Mesodermal cell (in vitro differentiated cells): ENCODE data around the gene IGSF8. TPM values are rescaled to one million over a fixed set of nuclear protein-coding genes. Genes with fewer than 3 reads are reported as not detected.

Source experiments
- H3K27ac ChIP-seq: 2 replicates; pipeline ENCODE4 v1.7.0; 2013; ENCODE audit warnings: mild to moderate bottlenecking, low read depth, low read length, moderate library complexity; ENCODE audit not compliant: severe bottlenecking
- H3K36me3 ChIP-seq: 2 replicates; pipeline ENCODE4 v1.7.1; 2013; ENCODE audit warnings: mild to moderate bottlenecking, low read length, moderate library complexity; ENCODE audit not compliant: control insufficient read depth, insufficient read depth
- H3K4me1 ChIP-seq: one replicate; pipeline ENCODE4 v1.7.1; 2013; ENCODE audit warnings: mild to moderate bottlenecking, low read length; ENCODE audit not compliant: insufficient read depth, control insufficient read depth, poor library complexity, severe bottlenecking
- H3K4me3 ChIP-seq: 2 replicates; pipeline ENCODE4 v1.7.0; 2013; ENCODE audit warnings: low read length, control low read depth, mild to moderate bottlenecking; ENCODE audit not compliant: insufficient read depth, poor library complexity, severe bottlenecking; ENCODE audit errors: extremely low read depth
- H3K9me3 ChIP-seq: 2 replicates; pipeline ENCODE4 v1.7.1; 2013; ENCODE audit warnings: mild to moderate bottlenecking, low read length, moderate library complexity; ENCODE audit not compliant: control insufficient read depth
- WGBS, 2 experiments: methylation state at CpG; one replicate each; pipeline ENCODE4 v1.1.5; 2013; ENCODE audit warnings: missing lambda C conversion rate in 2 of 2; ENCODE audit not compliant: insufficient coverage in 2 of 2; 5-methylcytosine and 5-hydroxymethylcytosine counted together
- polyA plus RNA-seq, 2 experiments: library from polyadenylated mRNA; stranded (reverse); fragments of 50-300 nt; gene quantifications; one replicate each; pipeline ENCODE4 v1.2.3, GENCODE V29; 2013

IGSF8 gene, protein sequence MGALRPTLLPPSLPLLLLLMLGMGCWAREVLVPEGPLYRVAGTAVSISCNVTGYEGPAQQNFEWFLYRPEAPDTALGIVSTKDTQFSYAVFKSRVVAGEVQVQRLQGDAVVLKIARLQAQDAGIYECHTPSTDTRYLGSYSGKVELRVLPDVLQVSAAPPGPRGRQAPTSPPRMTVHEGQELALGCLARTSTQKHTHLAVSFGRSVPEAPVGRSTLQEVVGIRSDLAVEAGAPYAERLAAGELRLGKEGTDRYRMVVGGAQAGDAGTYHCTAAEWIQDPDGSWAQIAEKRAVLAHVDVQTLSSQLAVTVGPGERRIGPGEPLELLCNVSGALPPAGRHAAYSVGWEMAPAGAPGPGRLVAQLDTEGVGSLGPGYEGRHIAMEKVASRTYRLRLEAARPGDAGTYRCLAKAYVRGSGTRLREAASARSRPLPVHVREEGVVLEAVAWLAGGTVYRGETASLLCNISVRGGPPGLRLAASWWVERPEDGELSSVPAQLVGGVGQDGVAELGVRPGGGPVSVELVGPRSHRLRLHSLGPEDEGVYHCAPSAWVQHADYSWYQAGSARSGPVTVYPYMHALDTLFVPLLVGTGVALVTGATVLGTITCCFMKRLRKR
- 30.4 TPM for polyA plus RNA-seq (2013, experiment 1 of 2)
- 25.2 TPM for polyA plus RNA-seq (2013, experiment 2 of 2)

DNA sequence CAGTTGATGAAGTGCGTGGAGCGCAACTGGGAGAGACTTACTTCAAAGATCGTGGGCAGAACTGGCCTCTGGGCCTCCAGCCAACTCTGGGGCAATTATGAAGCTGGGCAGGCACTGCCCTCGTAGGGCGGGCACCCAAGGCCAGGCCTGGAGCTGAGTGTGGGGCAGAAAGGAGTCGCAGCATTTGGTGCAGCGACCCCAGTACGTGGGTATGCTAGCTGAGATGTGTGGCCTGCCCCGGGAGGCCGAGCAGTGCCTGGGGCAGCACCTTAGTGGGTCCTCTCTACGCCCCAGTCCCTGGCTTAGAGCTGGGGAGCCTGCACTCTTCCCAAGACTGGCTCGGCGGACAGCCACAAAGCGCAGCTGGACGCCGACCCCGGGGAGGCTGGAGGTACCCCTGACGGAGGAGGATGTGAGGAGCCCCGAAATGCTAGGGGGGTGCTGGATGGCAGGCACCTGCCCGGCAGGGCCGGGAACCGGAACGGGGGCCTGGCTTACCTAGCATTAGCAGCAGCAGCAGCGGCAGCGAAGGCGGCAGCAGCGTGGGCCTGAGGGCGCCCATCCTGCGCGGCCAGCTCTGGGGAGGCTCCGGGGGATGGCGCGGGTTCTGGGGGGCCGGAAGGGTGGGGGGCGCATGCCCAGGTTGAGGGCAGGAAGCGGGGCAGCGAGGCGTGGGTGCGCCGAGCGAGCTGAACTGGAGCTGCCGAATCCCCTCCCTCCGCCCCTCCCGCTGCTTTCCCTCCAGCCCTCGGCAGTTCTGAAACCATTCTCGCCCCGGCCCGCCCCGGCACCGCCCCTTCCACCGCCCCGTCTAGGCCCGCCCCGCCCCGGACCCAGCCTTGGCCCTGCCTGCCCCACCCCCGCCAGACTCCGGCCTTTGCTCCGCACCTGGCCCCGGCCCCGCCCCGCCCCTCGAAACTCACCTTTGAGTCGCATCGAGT, at the start of gene IGSF8:
Gene IGSF8, minus strand, starts transcription at position 709 of the 941 bp plus-strand sequence. Its CDS starts 147 bp downstream, at position 562.
- Histone ChIP-seq H3K4me3 (peak within 1 kb of the TSS; percentile 65), H3K4me1 (peaks cover 27% of the 10 kb centered on the region), H3K27ac (peak within 1 kb of the TSS; percentile 49), H3K36me3 (no peaks in the 10 kb centered on the region), H3K9me3 (no peaks in the 10 kb centered on the region)
- WGBS, 2 experiments = 12 to 13% methylated on average over 32 of the region's 64 CpGs

DNA sequence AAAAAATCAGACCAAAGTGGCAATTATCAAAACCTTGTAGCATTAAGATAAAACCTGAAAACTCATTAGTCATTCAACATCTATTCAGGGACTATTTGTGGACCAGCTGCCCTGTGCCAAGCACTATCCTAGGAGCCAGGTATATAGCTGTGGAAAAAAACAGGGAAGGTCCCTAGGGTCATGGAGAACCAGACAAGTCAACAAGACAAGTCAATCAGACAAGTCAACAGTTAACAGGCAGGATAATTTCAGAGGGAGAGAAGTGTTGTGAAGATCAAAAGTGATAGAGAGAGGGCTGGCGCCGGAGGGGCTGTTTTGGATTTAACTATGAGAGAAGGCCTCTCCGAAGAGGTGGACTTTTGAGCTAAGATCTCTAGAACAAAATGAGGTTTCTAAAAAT, 49.7 kb upstream of the IGSF8 start:
- WGBS, 2 experiments = 90 to 100% methylated on average over 1 to 3 of the region's 3 CpGs

DNA sequence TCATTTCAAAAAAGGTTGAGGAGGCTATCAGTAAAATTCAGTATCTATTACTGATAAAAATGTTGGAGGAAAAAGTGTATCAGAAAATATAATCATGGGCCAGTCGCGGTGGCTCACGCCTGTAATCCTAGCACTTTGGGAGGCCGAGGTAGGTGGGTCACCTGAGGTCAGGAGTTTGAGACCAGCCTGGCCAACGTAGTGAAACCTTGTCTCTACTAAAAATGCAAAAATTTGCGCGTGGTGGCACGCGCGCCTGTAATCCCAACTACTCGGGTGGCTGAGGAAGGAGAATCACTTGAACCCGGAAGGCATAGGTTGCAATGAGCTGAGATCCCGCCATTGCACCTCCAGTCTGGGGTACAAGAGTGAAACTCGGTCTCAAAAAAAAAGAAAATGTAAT, 47.7 kb upstream of the IGSF8 start:
- Histone ChIP-seq H3K36me3 (no peaks in the 10 kb centered on the region), H3K9me3 (no peaks in the 10 kb centered on the region), H3K4me3 (no peak overlapping the region), H3K4me1 (no peaks in the 10 kb centered on the region), H3K27ac (no peak overlapping the region)
- 93 to 95% methylated on average over 12 to 13 of the region's 14 CpGs for WGBS, 2 experiments

More for the DNA sequence above, 49.7 kb upstream of the IGSF8 start:
- Histone ChIP-seq H3K4me1 (no peaks in the 10 kb centered on the region), H3K27ac (no peak overlapping the region), H3K36me3 (no peaks in the 10 kb centered on the region), H3K4me3 (no peak overlapping the region), H3K9me3 (no peaks in the 10 kb centered on the region)

DNA sequence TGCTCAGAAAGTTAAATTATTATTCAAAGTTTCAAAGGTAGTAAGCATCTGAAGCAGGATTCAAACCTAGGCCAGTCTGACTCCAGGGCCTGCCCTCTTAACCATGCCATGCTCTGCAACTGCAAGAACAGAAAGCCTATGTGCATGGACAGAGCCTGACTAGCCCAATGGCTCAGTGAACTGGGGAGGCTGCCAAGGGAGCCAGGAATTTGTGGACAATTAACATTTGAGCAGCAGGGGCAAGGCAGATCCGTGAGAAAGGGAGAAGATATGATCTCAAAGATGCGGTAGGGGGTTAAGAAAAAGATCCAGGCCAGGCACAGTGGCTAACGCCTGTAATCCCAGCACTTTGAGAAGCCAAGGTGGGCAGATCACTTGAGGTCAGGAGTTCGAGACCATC, 46.5 kb upstream of the IGSF8 start:
- 58 to 67% methylated on average over 3 of the region's 4 CpGs for WGBS, 2 experiments
- Histone ChIP-seq H3K9me3 (no peaks in the 10 kb centered on the region), H3K27ac (no peak overlapping the region)

DNA sequence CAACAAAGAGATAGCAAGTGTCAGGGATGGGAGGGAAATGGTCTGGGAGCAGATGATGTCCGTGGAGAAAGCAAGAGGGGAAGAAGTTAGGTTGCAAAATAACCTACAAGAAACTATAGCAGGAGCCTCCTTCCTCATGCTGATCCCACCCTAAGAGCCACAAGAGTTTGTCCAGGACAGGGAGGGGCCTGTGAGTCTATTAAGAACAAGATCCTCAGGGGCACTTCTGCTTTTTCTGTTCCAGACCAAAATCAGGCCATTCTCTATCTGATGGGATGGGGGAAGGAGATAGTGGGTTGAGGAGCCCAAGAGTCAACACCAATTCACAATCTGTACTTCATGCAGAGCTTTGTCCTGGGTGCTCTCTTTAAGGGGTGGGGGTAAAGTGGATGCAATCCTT, 45.3 kb upstream of the IGSF8 start:
- no CpG with 5 or more reads among the region's 1 CpG for WGBS, 2 experiments
- Histone ChIP-seq H3K27ac (no peak overlapping the region), H3K4me1 (no peaks in the 10 kb centered on the region), H3K36me3 (no peaks in the 10 kb centered on the region), H3K9me3 (no peaks in the 10 kb centered on the region), H3K4me3 (no peak overlapping the region)

More for the DNA sequence above, 46.5 kb upstream of the IGSF8 start:
- Histone ChIP-seq H3K4me3 (no peak overlapping the region), H3K36me3 (no peaks in the 10 kb centered on the region), H3K4me1 (no peaks in the 10 kb centered on the region)

DNA sequence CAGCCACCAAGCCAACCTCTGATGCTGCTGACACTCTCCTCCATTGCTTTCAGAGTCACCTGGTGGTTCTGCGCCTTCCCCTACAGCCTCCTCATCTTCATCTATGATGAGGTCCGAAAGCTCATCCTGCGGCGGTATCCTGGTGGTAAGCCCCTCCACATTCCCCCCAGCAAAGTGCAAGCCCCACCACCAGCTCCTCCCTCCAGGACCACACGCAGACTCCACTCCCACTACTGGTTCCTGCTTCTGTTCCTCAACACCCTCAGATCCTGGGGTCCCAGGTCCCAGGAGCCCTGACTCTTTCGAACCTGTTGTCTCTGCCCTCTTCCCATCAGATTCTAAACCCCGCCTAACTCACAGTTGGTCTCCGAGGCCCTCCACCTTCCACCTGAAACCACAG, 41.4 kb upstream of the IGSF8 start:
- H3K27ac ChIP-seq = no peak overlapping the region
- no peak overlapping the region for H3K4me3 ChIP-seq
- no peaks in the 10 kb centered on the region for H3K36me3 ChIP-seq
- WGBS, 2 experiments = 85 to 95% methylated on average over 6 to 8 of the region's 8 CpGs
- no peaks in the 10 kb centered on the region for H3K4me1 ChIP-seq
- no peaks in the 10 kb centered on the region for H3K9me3 ChIP-seq

DNA sequence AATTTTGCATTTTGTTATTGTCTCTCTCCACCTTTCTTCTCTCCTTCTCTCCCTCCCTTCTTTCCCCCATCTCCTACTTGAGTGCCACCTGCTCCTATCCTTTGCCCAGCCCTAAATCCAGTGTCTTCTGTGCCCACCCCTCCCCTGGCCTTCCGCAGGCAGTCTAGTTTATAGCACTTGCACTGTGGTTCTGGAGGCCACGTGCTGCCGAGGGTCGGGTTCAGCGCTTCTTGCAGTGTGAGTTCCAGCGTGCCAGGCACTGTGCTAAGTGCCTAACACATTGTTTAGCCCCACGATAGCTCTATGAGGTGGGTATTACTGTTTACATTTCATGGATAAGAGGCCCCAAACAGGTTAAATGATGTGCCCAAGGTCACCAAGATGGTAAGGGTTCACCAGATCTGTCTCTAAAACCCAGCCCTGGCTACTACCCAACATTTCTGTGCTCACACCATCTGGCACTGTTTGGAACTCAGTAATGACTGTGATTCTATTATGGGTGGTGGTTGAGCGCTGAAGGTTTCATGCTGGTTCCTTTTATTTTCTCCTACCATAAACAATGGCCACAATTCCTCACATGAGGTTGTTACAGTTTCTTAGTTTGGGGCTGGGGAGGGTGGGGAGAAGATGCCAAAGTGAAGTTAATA, 38.9 kb upstream of the IGSF8 start:
- H3K36me3 ChIP-seq = no peaks in the 10 kb centered on the region
- H3K27ac ChIP-seq = no peak overlapping the region

DNA sequence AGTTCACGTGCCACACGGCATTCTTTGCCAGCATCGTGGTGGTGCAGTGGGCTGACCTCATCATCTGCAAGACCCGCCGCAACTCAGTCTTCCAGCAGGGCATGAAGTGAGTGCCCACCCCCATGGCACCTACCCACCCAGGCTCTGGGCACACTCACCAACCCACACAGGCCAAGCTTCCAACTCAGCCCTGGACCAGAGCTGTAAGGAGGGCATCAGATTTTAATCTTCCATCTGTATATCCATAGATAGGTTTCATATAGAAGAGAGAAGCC, 38.4 kb upstream of the IGSF8 start:
- no peaks in the 10 kb centered on the region for H3K36me3 ChIP-seq

More for the DNA sequence above, 38.9 kb upstream of the IGSF8 start:
- H3K4me3 ChIP-seq = no peak overlapping the region
- no peaks in the 10 kb centered on the region for H3K4me1 ChIP-seq
- H3K9me3 ChIP-seq = no peaks in the 10 kb centered on the region
- WGBS, 2 experiments = 93 to 95% methylated on average over 6 to 7 of the region's 8 CpGs

DNA sequence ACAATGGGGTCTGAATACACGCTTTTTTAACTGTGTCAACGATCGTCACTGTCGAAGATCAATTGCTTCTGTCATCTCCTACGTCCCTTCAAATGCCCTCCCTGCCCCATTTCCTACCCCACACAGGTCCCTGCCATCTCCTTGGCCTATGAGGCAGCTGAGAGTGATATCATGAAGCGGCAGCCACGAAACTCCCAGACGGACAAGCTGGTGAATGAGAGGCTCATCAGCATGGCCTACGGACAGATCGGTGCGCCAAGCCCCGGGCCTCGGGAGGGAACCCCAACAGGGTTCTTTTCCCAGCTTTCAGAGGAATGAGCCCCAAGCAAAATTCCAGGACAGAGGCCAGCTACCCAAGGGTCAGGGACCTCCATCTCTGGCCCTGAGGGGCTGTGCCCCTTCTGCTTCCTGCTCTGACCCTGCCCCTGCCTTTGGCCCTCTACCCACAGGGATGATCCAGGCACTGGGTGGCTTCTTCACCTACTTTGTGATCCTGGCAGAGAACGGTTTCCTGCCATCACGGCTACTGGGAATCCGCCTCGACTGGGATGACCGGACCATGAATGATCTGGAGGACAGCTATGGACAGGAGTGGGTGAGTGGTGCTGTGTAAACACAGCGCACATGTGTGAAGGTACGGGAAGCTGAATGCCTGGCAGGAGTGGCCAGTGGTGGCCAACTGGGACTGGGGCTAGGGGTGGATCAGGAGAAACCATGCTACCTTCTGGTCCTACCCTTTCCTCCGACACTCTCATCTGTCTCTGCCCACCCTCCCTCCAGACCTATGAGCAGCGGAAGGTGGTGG, 37.9 kb upstream of the IGSF8 start:
- Histone ChIP-seq H3K4me3 (no peak overlapping the region), H3K27ac (no peak overlapping the region), H3K4me1 (no peaks in the 10 kb centered on the region), H3K36me3 (no peaks in the 10 kb centered on the region), H3K9me3 (no peaks in the 10 kb centered on the region)
- 93 to 95% methylated on average over 19 to 22 of the region's 22 CpGs for WGBS, 2 experiments

More for the DNA sequence above, 38.4 kb upstream of the IGSF8 start:
- H3K9me3 ChIP-seq = no peaks in the 10 kb centered on the region
- no peak overlapping the region for H3K4me3 ChIP-seq
- 100% methylated on average over 2 to 3 of the region's 5 CpGs for WGBS, 2 experiments
- no peaks in the 10 kb centered on the region for H3K4me1 ChIP-seq
- no peak overlapping the region for H3K27ac ChIP-seq
